ENCODE measurements around the gene KRTAP4-7.
"Not testable (repeated sequence)": the region's sequence is repeated elsewhere in the genome, so short reads cannot be mapped to it uniquely, and the experiment has no call there.

DNA sequence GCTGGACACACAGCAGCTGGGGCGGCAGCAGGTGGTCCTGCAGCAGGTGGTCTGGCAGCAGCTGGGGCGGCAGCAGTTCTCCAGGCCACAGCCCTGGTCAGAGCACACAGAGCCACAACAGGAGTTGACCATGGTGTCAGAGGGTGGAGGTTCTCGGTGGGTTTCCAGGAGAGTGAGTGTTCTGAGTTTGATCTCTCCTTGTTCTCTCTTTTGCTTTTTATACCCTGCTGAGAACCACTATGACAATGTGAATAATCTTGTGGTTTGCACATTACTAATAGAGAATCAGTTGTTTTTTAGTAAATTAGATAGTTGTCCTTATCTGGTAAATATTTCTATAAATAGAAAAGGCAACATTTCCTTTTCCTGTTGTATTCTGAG, 40.0 kb downstream of the KRTAP4-7 start, which contains the start of gene KRTAP4-12:
- not testable (repeated sequence) for TF ChIP-seq ZNF274 (IDR thresholded peaks at IDR 0.05; ENCODE audit: low read depth, low read length); JUND (IDR thresholded peaks at IDR 0.05); RAD21 (IDR thresholded peaks at IDR 0.05; ENCODE audit: low read depth); SIN3A (IDR thresholded peaks at IDR 0.05; ENCODE audit: low read depth)
- TF ChIP-seq, protein P1, sequence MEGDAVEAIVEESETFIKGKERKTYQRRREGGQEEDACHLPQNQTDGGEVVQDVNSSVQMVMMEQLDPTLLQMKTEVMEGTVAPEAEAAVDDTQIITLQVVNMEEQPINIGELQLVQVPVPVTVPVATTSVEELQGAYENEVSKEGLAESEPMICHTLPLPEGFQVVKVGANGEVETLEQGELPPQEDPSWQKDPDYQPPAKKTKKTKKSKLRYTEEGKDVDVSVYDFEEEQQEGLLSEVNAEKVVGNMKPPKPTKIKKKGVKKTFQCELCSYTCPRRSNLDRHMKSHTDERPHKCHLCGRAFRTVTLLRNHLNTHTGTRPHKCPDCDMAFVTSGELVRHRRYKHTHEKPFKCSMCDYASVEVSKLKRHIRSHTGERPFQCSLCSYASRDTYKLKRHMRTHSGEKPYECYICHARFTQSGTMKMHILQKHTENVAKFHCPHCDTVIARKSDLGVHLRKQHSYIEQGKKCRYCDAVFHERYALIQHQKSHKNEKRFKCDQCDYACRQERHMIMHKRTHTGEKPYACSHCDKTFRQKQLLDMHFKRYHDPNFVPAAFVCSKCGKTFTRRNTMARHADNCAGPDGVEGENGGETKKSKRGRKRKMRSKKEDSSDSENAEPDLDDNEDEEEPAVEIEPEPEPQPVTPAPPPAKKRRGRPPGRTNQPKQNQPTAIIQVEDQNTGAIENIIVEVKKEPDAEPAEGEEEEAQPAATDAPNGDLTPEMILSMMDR (IDR thresholded peaks at IDR 0.05 in 2 of 3, conservative IDR thresholded peaks at IDR 0.05 in 1 of 3; ENCODE audit: borderline replicate concordance in 1 of 3, insufficient read depth in 1 of 3, low read depth in 2 of 3, low read length in 2 of 3), result not testable (repeated sequence)

Measured in HCT116 (cell line).